Stimulated activated CD8-positive, alpha-beta memory T cell treated with anti-CD3 and anti-CD28 coated beads, Interleukin-7, amount 100 ng/mL, for 4 hours (primary cell): ENCODE measurements around the gene GNB1L.
"Not testable (repeated sequence)": the region's sequence is repeated elsewhere in the genome, so short reads cannot be mapped to it uniquely, and the experiment has no call there.

Source experiments
- DNase-seq, 2 donors: peaks; one replicate each; pipeline ENCODE4 v3.0.0-alpha.2; 2020; ENCODE audit warnings: low read depth in 2 of 2

Gene GNB1L

DNA sequence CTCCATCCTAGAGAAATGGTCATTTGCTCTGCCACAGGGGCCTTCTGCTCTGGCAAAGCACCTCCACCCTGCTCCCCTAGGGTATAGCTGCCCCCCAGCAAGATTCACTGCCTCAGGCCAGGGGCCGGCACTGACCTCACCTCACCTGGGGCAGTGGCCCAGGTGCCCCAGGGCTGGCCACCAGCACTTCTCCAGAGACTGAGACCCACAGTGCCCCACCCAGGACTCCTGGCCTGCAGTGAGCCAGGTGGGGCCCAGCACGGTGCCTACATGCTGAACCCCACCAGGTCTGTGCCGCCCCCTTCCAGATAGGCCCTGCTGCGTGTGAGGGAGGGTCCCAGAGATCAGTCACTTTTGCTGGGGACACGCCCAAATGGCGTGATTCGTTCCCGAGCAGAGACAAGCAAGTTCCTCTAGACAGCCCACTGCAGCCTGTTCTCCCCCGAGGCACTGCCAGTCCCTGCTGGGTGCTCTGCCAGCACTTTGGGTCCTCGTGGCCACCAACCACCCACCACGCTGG is 10.8 kb downstream of the GNB1L start:
- DNase-seq: no peak

DNA sequence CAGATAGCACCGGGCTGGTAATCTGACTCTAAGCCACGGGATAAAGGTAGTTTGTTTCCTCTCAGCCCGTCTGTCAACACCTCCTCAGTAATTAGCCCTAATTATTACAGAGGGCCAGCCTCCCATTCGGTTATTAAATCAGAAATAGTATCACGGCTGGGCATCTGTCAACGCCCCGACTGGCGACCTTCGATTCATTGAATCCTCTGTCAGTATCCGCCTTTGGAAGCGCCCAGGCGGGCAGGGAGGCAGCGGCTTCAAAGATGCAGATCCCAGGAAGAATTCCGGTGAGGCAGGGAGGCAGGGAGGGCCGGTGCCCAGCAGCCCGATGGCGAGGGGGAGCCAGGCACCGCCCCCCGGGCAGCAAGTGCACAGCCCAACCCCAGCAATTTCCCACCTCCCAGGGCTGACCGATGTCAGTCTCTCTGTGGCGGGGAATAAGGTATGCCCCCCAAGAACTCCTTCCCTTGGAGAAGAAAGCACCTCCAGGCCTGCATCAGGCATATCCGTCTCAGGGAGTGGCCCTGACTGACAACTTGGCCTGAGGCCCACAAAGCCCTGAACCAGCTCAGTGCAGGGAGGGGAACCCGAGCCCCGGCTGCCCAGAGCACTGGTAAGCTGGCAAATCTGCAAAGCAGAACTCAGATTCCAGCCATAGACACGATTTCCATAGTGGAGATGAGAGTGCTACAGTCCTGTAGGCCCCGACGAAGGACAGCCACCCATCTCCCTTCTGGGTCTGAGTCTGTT is 11.4 kb downstream of the GNB1L start:
- no peak for DNase-seq

DNA sequence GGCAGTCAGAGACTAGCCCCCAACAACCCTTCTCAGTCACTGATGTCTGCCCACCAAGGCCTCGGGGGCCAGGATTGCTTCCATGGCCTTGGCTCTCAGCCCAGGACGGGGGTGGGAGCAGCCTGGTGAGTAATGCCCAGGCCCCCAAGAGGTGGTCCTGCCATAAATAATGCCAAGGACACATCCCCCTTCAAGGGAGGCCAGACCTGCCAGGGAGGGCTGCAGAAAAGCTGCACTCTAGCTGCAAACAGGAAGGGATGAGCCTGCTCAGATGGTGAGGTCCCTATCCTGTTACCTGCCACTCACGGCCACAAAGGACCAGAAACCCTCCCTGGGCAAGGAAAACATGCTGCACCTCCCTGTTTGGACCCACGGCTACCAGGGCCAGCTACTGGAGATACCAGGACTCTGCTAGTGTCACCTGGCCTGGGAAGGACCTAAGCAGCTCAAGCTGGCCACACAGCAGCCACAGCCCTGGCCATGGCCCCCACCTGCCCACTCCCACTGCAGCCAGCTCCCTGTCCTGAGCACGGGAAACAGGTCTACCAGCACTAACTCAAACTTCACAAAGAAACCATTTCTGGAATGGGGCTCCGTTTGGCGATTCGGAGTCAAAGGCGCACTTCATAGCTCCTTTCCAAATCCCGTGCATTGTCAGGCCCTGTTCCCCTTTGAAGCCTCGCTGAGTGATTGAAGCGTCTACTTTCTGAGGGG is 12.1 kb downstream of the GNB1L start:
- no peak for DNase-seq

DNA sequence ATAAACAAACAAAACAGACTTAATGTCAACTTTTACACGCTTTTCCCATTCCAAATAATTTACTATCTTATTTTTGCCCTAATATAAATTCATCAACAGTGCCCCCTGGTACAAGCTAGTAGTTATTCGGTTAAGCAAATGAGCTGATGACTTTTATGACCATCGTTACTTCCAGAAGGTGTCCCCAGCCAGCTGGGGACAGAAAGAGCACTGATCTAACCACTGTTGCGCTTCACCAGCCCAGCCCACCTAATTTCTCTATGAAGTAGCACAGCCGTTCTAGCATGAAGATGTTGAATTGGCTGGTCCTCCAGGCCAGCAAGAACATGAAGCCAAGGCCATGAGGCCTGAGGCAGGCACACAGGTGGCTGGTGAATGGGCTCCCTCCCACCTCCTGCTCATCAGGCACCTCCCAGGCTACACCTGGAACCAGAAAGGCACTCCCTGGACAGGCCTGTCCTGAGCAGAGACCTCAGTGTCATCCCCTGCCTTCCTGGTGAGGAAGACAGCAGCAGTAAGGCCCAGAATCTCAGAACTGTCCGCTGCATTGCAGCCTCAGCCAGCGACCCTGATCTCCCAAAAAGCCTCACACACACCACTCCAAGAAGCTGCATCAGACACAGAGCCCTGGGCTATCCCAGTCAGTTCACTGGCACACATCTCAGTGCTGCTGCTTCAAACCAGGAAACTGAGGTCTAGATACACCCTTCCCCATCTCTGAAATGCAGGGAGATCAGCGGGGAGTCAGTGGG is 12.9 kb downstream of the GNB1L start:
- DNase-seq: no peak

DNA sequence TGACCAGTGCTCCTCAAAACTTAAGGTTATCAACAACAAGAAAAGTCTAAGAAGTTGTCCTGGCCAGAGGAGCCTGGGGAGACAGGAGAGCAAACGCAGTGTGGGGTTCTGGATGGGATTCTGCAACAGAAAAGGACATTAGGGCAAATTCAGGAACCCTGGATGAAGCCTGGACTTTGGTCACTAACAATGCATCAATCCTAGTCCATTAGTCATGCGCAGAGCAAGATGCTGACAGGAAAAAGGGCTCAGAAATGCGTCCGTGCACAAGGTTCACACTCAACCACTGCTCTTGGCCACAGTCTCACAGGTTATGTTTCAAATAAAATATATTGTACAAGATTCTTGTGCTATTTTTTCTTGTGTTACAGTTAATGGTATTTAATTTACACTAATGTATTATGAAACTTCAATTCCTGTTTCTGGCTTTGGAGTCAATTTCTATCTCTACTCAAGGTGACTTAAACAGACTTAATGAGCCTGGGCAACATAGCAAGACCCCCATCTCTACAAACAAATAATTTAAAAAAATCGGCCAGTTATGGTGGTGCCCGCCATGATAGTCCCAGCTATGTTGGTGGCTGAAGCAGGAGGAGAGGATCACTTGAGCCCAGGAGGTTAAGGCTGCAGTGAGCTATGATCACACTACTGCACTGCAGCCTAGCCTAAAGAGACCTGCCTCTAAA is 13.6 kb downstream of the GNB1L start:
- no peak for DNase-seq

DNA sequence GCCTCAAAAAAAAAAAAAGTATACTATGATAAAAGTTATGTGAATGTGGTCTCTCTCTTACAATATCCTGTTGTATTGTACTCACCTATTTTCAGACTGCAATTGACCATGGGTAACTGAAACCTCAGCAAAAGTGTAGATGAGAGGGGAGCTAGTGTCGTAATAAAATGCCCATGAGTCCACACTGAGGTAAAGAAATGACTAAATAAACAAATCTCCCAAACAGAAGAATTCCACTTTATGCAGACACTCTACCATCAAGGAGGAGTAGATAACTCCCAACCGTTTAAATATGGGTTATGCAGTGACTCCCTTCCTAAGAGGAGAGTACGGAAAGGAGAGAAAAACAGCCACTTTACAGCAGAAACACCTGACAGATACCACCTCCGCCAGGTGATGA is 14.6 kb downstream of the GNB1L start:
- DNase-seq: no peak

DNA sequence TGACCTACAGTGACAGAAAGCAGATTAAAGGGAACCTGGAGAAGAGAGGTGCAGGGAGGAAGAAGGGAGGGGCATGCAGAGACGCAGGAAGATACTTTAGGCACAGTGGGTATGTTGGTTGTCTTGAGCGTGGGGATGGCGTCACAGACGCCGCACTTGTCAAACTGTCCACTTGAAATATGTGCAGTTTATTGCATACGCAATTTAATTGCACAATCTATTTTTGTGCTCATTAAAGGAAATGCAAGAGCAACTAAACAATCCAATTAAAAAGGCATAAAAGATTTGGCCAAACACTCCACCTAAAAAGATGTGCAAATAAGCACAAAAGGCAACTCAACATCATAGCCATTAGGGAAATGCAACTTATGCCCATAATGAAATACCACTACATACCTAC is 16.8 kb downstream of the GNB1L start:
- no peak for DNase-seq

DNA sequence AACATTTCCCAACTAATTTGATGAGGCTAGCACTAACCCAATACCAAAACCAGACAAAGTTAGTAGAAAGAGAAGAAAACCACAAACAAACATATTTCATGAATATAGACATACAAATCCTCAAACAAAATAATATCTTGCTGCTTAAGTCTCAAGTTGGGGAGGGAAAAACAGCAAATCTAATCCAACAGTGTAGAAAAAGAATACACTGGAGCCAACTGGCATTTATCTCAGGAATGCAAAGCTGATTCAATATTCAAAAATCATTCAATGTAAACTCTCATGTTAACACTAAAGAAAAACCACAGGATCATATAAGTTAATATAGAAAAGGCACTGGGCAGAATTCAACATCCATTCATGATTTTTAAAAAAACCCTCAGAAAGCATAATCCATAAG is 18.2 kb downstream of the GNB1L start:
- no peak for DNase-seq

DNA sequence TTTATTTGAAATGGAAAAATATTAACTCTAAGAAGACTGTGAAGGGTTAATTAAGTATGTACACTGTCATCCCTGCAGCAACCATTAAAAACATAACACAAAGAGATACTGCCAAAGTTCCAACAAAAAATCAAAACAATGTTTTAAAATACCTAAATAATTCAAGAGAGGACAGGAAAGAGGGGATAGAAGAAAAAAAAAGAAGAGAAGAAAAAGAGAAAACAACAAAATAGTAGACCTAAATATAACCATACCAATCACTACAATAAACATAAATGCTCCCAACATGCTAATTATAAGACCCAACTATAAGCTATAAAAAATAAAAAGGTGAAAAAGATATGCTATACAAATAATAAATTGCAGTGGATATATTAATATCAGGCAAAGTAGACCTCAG is 20.1 kb downstream of the GNB1L start:
- DNase-seq: no peak

DNA sequence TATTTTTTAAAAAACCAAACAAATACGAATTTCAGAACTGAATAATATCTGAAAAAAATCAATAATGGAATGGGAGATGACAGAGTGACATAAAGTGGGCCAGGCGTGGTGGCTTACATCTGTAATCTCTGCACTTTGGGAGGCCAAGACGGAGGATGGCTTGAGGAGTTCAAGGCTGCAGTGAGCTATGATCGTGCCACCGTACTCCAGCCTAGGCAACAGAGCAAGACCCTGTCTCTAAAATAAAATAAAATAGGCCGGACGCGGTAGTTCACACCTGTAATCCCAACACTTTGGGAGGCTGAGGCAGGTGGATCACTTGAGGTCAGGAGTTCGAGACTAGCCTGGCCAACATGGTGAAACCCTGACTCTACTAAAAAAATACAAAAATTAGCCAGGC is 21.3 kb downstream of the GNB1L start:
- not testable (repeated sequence) for DNase-seq

DNA sequence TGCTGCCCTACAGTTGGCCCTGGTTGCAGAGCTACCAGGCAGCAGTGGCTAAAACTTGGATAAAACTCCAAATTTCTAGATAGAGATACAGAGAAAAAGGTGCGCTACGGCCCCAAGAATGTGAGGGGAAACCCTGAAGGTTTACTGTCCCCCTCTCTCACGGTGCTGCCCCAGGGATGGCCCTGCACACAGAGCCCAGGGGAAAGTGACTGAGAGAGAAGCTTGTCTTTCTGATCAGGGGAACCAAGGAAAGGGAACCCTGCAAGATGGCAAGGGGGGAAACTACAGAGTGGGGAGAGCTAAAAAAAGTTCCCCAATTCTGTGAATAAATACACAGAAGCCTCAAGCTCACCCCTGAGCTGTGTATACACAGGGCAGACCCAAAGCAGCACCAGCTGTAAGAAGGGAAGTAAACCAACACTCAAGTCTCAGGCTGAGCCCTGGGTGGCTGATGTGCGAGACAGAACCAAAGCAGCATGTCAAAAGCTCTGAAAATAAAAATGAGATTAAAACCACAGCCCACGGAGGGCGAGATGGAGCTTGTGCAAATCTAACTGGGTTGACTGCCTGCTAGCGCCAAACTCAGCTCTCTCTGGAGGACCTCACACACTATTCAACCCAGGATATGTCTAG is 22.1 kb downstream of the GNB1L start:
- no peak for DNase-seq

DNA sequence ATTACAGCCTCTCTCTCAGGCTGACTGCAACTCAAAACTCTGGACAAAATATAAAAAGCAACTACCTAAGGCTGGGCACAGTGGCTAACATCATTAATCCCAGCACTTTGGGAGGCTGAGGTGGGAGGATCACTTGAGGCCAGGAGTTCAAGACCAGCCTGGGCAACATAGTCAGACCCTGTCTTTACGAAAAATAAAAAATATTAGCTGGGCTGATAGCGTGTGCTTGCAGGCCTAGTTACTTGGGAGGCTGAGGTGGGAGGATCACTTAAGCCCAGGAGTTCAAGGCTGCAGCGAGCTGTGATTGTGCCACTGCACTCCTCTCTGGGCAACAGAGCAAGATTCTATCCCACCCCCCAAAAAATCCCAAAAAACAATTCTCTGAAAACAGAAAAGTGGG is 22.7 kb downstream of the GNB1L start:
- DNase-seq: not testable (repeated sequence)

DNA sequence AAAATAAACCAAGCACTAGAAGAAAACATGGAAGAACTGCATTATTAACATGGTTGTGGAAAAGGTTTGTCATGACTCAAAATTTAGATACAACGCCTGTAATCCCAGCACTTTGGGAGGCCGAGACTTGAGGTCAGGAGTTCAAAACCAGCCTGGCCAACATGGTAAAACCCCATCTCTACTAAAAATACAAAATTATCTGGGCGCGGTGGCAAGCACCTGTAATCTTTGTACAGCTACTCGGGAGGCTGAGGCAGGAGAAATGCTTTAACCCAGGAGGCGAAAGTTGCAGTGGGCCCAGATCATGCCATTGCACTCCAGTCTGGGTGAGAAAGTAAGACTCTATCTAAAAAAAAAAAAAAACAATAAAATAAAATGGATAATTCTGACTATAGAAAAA is 23.7 kb downstream of the GNB1L start:
- DNase-seq: no peak

DNA sequence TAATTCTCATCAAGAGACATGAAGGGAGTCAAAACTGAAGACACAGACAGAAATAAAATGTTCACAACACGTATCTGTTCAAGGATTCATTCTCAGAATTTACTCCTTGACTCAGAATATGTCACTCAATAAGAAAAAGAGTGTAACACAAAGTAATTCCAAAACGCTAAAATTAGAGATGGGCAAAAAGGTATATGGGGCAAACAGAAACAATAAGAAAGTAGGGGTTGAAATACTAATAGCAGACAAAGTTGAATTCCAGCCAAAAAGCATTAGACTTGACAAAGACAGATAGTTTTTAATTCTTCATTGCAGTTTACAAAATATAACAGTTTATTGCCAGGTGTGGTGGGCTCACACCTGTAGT is 26.7 kb downstream of the GNB1L start:
- DNase-seq: no peak

DNA sequence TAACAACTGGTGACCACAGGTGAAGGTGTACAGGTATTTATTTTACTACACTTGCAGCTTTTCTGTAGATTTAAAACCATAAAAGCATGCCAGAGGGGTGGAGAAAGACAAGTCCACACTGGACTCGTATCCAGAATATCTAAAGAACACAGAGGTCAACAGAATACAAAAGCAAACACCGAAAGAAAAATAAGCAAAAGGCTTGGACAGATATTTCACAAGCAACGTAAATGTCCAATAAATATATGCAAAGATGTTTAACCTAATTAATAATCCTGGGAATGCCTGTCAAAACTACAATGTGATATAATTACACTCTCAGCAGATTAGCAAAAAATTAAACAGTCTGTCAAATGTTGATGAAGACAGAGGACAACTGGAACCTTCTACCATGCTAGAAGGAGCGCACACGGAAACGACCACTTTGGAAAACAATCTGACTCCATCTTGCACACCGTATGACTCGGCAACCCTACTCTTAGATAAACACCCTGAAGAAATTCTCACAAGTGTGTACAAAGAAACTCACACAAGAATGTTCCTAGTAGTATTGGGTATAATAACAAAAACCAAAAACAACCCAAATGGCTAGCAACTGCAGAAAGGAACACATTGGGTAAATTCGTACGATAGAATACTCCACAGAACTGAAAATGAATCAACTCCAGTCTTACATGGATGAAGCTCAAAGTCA is 27.2 kb downstream of the GNB1L start:
- DNase-seq: no peak

DNA sequence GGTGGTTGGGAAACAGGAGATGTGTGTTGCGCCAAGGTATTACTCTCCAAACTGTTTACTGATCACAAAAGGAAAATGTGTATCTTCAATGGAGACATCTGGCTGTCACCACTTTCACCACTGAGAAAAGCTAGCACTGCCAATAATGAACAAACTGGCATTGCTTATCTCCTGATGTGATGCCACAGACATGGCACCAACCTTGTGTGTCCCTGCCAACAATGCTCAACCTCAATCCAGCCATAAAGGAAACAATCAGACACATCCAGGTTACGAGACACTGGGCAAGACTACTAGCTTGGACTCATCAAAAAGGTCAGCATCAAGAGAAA is 28.1 kb downstream of the GNB1L start:
- no peak for DNase-seq

DNA sequence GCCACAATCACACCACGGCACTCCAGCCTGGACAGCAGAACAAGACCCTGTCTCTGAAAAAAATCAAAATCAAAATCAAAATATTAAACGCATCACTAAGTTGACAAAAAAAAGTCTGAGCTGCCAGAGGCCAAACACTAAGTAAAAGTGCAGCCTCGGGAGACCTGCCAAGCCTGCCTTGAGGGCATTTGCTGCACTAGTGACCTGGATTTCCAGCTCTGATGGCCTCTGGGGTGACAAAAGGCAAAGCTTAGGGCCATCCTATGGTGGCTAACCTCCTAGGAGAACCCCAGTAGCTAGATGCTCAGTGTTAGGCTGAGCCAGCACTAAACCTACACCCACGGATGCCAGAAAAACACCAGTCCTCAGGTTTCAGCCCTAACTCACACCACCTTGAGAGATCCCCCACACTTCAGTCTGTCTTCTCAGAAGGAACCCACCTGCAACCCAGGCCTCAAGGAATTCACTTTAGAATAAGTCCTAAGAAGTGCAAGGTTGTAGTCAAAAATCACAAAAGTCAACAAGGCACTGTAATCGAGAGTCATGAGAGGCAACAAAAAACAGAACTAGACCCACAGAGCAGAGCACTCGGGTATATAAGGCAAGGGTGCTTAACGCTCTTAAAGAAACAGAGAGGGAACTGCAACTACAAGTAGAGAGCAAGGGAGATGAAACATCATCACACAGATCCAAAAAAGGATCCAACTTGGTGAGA is 28.6 kb downstream of the GNB1L start:
- DNase-seq: no peak

DNA sequence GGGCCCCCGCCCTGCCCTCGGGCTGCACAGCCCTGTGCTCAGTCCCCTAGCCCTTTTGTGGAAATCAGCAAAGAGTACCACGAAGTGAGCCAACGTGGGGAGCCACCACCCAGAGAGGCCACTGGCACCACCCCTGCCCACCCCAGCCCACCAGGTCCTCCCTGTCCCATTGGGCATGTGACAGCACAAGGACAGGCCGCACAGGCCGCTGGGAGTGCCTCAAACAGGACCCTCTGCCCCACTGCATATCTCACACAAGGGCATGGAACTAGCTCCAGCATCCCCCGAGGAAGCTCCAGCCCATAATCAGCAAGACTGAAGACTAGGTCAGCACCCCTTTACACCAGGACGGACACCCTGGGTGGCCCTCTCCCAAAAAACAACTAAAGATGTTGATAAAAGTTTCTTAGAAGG is 29.7 kb downstream of the GNB1L start:
- DNase-seq: no peak

DNA sequence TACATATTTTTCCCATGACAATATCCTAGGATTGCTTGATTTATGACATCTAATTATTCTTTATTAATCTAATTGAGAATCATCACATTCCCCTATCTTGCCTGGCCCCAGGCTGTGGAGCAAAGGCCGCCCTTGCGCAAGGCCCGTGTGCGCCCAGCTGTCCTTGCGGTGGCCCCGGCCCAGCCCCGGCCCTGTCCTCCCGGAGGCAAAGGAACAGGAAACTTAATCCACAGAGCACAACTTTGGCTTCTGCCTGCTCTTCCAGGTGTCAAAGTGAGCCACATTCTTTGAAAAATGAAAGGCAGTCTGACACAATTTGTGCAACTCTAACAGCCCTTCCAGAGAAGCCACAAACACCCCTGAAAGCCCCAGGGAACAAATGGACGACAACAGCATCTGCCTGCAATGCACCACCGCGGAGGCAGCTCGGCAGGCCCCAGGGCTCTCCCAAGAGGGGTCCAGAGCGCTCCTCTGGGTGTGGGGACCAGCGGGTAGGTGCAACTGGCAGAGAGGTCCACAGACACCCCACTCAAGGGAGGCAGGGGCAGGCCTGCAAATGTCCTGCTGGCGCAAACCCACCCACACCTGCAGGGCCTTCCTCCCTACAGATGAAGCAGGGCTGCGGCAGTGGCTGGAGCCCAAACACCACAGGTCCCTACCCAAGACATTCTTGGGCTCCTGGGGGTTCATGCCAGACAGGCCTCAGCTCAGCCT is 30.3 kb downstream of the GNB1L start:
- no peak for DNase-seq

DNA sequence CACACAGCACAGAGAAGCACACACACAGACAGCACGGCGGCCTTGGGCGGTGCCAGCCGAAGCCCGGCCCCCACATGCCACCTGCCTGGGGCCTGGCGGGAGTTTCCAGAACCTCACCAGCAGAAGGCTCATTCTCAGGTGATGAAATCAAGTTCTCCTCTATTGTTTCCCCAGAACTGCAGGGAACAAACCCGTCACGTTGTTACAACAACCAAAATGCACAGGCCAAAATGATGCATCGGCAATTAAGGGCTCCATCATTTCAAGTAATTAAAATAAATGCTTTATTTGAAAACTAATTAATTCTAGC is 30.8 kb downstream of the GNB1L start:
- DNase-seq: no peak
